ENCODE data around the gene DAAM1. TPM values are rescaled to one million over a fixed set of nuclear protein-coding genes. Genes with fewer than 3 reads are reported as not detected.

The DAAM1 gene
- total RNA-seq, 2 donors from 2014 or later = 94.0 to 99.4 TPM

GRCh38 chr14:59224341-59224740, 35.9 kb downstream of the DAAM1 start:
- Histone ChIP-seq H3K4me1 (ENCODE audit: control insufficient read depth, insufficient read depth, low read length) (peaks cover under 1% of the 10 kb centered on the region), H3K4me3 (ENCODE audit: low read length) (no peak overlapping the region), H3K9me3 (ENCODE audit: control insufficient read depth, low read length) (no peaks in the 10 kb centered on the region), H3K27ac (ENCODE audit: low read depth, low read length) (no peak overlapping the region), H3K27me3 (ENCODE audit: control insufficient read depth, insufficient read depth, low read length, poor library complexity, severe bottlenecking) (no peaks in the 10 kb centered on the region), H3K9ac (ENCODE audit: extremely low read depth, low read length, poor library complexity, severe bottlenecking) (no peak overlapping the region), H3K36me3 (ENCODE audit: control insufficient read depth, insufficient read depth, low read length) (peaks cover 7% of the 10 kb centered on the region)
- no peak overlapping the region for H3K4me3 Mint-ChIP-seq
- DNase-seq = no peak
- TF ChIP-seq CTCF (conservative IDR thresholded peaks at IDR 0.05) = no peak
- H3K4me1 Mint-ChIP-seq = peaks cover 12% of the 10 kb centered on the region
- 83 to 93% methylated on average over 2 to 3 of the region's 3 CpGs for WGBS, 2 experiments (ENCODE audit: insufficient coverage in 1 of 2, insufficient read length in 1 of 2)
- no peaks in the 10 kb centered on the region for H3K9me3 Mint-ChIP-seq
- H3K27me3 Mint-ChIP-seq (ENCODE audit: insufficient read depth) = no peaks in the 10 kb centered on the region
- peaks cover 13% of the 10 kb centered on the region for H3K36me3 Mint-ChIP-seq (ENCODE audit: low read depth)
- no peak overlapping the region for H3K27ac Mint-ChIP-seq

GRCh38 chr14:59225281-59225680, 36.8 kb downstream of the DAAM1 start:
- no peak overlapping the region for H3K27ac ChIP-seq (ENCODE audit: low read depth, low read length)
- no peak for DNase-seq

DNA sequence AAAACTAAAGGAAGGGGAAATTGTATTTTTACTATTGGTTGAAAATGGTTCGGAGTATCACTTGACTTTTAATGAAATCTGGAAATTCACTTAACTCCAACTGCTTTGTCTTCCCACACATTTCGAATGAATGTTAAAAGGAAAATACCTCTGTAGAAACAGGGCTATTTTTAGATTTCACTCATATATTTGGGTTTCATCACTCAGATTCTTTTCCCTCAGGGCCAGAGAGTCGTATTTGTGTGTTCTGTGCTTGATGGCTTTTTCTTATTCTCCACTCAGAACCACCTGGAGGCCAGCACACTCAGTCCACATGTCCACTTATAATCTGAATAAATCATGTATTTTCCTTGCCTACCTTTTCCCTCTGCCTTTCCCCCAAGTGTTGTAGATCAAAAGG, 40.0 kb downstream of the DAAM1 start:
- Histone ChIP-seq H3K9me3 (ENCODE audit: control insufficient read depth, low read length) (no peaks in the 10 kb centered on the region), H3K36me3 (ENCODE audit: control insufficient read depth, insufficient read depth, low read length) (no peaks in the 10 kb centered on the region), H3K4me3 (ENCODE audit: low read length) (no peak overlapping the region), H3K27me3 (ENCODE audit: control insufficient read depth, insufficient read depth, low read length, poor library complexity, severe bottlenecking) (no peaks in the 10 kb centered on the region), H3K4me1 (ENCODE audit: control insufficient read depth, insufficient read depth, low read length) (peaks cover 6% of the 10 kb centered on the region), H3K9ac (ENCODE audit: extremely low read depth, low read length, poor library complexity, severe bottlenecking) (no peak overlapping the region), H3K27ac (ENCODE audit: low read depth, low read length) (no peak overlapping the region)
- Mint-ChIP-seq H3K27me3 (ENCODE audit: insufficient read depth) (no peaks in the 10 kb centered on the region), H3K9me3 (no peaks in the 10 kb centered on the region), H3K27ac (no peak overlapping the region), H3K36me3 (ENCODE audit: low read depth) (peaks cover 9% of the 10 kb centered on the region), H3K4me3 (no peak overlapping the region), H3K4me1 (peaks cover 9% of the 10 kb centered on the region)
- no peak for TF ChIP-seq CTCF (conservative IDR thresholded peaks at IDR 0.05)
- DNase-seq = no peak
- WGBS, 2 experiments (ENCODE audit: insufficient coverage in 1 of 2, insufficient read length in 1 of 2) = 98% methylated on average over 3 of the region's 3 CpGs; no CpG with 5 or more reads in 1 of the 2 experiments

More at GRCh38 chr14:59225281-59225680, 36.8 kb downstream of the DAAM1 start:
- Mint-ChIP-seq H3K4me1 (peaks cover 9% of the 10 kb centered on the region), H3K27me3 (ENCODE audit: insufficient read depth) (no peaks in the 10 kb centered on the region), H3K27ac (no peak overlapping the region), H3K36me3 (ENCODE audit: low read depth) (peaks cover 13% of the 10 kb centered on the region), H3K4me3 (no peak overlapping the region), H3K9me3 (no peaks in the 10 kb centered on the region)
- H3K27me3 ChIP-seq (ENCODE audit: control insufficient read depth, insufficient read depth, low read length, poor library complexity, severe bottlenecking) = no peaks in the 10 kb centered on the region
- H3K4me1 ChIP-seq (ENCODE audit: control insufficient read depth, insufficient read depth, low read length) = peaks cover 6% of the 10 kb centered on the region
- no peak for TF ChIP-seq CTCF (conservative IDR thresholded peaks at IDR 0.05)
- H3K36me3 ChIP-seq (ENCODE audit: control insufficient read depth, insufficient read depth, low read length) = peaks cover 7% of the 10 kb centered on the region
- H3K9me3 ChIP-seq (ENCODE audit: control insufficient read depth, low read length) = no peaks in the 10 kb centered on the region
- no peak overlapping the region for H3K9ac ChIP-seq (ENCODE audit: extremely low read depth, low read length, poor library complexity, severe bottlenecking)
- no peak overlapping the region for H3K4me3 ChIP-seq (ENCODE audit: low read length)
- 94 to 100% methylated on average over 1 to 2 of the region's 2 CpGs for WGBS, 2 experiments (ENCODE audit: insufficient coverage in 1 of 2, insufficient read length in 1 of 2)

All from endodermal cell (in vitro differentiated cells).